ENCODE measurements around the gene TRIM40. TPM values are rescaled to one million over a fixed set of nuclear protein-coding genes. Genes with fewer than 3 reads are reported as not detected.

Gene TRIM40, protein sequence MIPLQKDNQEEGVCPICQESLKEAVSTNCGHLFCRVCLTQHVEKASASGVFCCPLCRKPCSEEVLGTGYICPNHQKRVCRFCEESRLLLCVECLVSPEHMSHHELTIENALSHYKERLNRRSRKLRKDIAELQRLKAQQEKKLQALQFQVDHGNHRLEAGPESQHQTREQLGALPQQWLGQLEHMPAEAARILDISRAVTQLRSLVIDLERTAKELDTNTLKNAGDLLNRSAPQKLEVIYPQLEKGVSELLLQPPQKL
- total RNA-seq (2021; ENCODE audit: unreplicated experiment): not detected
- 0.04 TPM in 1 of 2 replicates, not detected in the other for polyA plus RNA-seq (2012)
- Bru-seq, nascent RNA: not detected
- BruChase-seq, experiment 1, labeled RNA remaining after a 6-hour chase: percentile 16 among the genes with signal in this experiment
- BruChase-seq, experiment 2, labeled RNA remaining after a 2-hour chase: percentile 6 among the genes with signal in this experiment
- long read RNA-seq: 0 reads

- H3K4me2 ChIP-seq (ENCODE audit: low read length): no peak within 1 kb of the TSS
Measured at GRCh38 chr6:30135757-30136156, at the start of gene TRIM40. Gene TRIM40, plus strand, starts transcription at chr6:30136140. Its CDS starts 897 bp downstream, at chr6:30137037.

More at GRCh38 chr6:30135757-30136156, at the start of gene TRIM40:
- ChIA-PET RAD21 (ENCODE audit: low non-redundant PET in 1 of 2, low total read pairs in 2 of 2, uncharacterized antibody in 2 of 2, unreplicated experiment in 2 of 2) (no interaction called here), POLR2A (no interaction called here), CTCF (no interaction called here)
- Histone ChIP-seq H3K79me2 (ENCODE audit: insufficient read depth, low read length) (no peaks in the 10 kb centered on the region), H3K9ac (ENCODE audit: low read length) (no peak within 1 kb of the TSS), H3K27ac (ENCODE audit: low read depth, low read length) (no peak within 1 kb of the TSS), H2AFZ (ENCODE audit: low read depth, low read length, poor library complexity, severe bottlenecking) (no peak within 1 kb of the TSS), H3K27me3 (ENCODE audit: insufficient read depth, low read length) (no peaks in the 10 kb centered on the region), H3K4me1 (ENCODE audit: control insufficient read depth in 1 of 2, insufficient read depth in 2 of 2, low read length in 2 of 2) (peaks cover 1 to 7% of the 10 kb centered on the region in 2 experiments; a peak in 3 of 4 replicates), H4K20me1 (ENCODE audit: insufficient read depth) (no peaks in the 10 kb centered on the region), H3K4me3 (replicated peaks in 1 of 2; ENCODE audit: low read depth in 1 of 2, low read length in 2 of 2) (no peak within 1 kb of the TSS), H3K36me3 (ENCODE audit: control insufficient read depth in 1 of 2, insufficient read depth in 2 of 2, low read length in 2 of 2) (no peaks in the 10 kb centered on the region), H3K9me2 (ENCODE audit: insufficient read depth) (no peaks in the 10 kb centered on the region), H3K9me3 (ENCODE audit: control insufficient read depth in 1 of 2, insufficient read depth in 1 of 2, low read depth in 1 of 2, low read length in 2 of 2) (no peaks in the 10 kb centered on the region)
- BruUV-seq (replicated peaks): no TSS peak
- no peak for DNase-seq (ENCODE audit: low read depth, low spot score)
- intact Hi-C loops (cut with micrococcal nuclease): no loop called here
- TF ChIP-seq SIN3A (IDR thresholded peaks at IDR 0.05; ENCODE audit: low read depth) (no peak), CBX3 (IDR thresholded peaks at IDR 0.05; ENCODE audit: low read depth) (no peak), RAD21 (IDR thresholded peaks at IDR 0.05; ENCODE audit: low read depth) (no peak), SP1 (IDR thresholded peaks at IDR 0.05; ENCODE audit: low read depth) (no peak), YY1 (IDR thresholded peaks at IDR 0.05; ENCODE audit: extremely low read depth, insufficient replicate concordance, low read depth, low read length) (no peak), CEBPB (IDR thresholded peaks at IDR 0.05; ENCODE audit: low read depth) (no peak), ZFX (IDR thresholded peaks at IDR 0.05) (no peak), ZBTB33 (IDR thresholded peaks at IDR 0.05; ENCODE audit: extremely low read depth, insufficient replicate concordance, low read length) (no peak), EZH2 (IDR thresholded peaks at IDR 0.05) (no peak), EGR1 (IDR thresholded peaks at IDR 0.05; ENCODE audit: low read depth) (no peak), POLR2AphosphoS5 (IDR thresholded peaks at IDR 0.05; ENCODE audit: low read depth, low read length) (no peak), FOSL1 (IDR thresholded peaks at IDR 0.05; ENCODE audit: low read depth) (no peak), EZH2phosphoT487 (IDR thresholded peaks at IDR 0.05; ENCODE audit: borderline replicate concordance) (no peak), SRF (IDR thresholded peaks at IDR 0.05; ENCODE audit: low read depth) (no peak)
- TF ChIP-seq, protein P1, sequence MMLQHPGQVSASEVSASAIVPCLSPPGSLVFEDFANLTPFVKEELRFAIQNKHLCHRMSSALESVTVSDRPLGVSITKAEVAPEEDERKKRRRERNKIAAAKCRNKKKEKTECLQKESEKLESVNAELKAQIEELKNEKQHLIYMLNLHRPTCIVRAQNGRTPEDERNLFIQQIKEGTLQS (IDR thresholded peaks at IDR 0.05): no peak
- no peak for ATAC-seq

All from HCT116 (cell line).